ENCODE data around the gene ARHGAP9. TPM values are rescaled to one million over a fixed set of nuclear protein-coding genes. Genes with fewer than 3 reads are reported as not detected.

The ARHGAP9 gene
- total and polyA plus RNA-seq, 2 of the 4 experiments (the other 2 are of a cell fraction), result 0.18 to 0.79 TPM

DNA sequence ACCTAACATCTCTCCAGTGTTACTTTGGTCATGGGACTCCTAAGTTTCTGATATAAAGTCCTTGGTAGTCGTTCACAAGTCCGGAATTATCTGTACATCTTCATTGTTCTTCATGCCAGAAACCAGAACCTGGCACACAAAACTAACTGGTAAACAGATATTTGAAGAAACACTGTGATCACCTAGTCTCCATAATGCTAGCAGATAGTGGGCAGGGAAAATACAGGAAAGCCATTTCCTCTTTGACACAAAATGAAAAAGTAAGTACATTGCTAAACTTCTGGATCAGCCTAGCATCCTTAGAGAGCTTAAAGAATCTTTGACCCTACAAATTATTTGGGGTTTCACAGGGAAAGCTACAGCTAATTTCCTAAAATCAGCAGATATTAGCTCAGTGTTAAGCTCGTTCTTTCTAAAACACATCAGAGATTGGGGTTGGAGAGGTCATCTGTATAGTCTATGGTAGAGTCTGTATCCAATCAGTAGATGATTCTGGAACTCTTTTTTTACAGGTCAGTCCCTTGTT lies 35.8 kb upstream of the ARHGAP9 start:
- POLR2A ChIA-PET (ENCODE audit: unreplicated experiment), result no interaction called here
- no peak overlapping the region for H2BK20ac ChIP-seq (ENCODE audit: low read depth, low read length)
- no peak overlapping the region for H2AK5ac ChIP-seq (ENCODE audit: low read depth, low read length)
- no peak overlapping the region for H3K14ac ChIP-seq (replicated peaks; ENCODE audit: low read depth, low read length)
- no TSS peak for BruUV-seq (replicated peaks)
- H3K4me3 ChIP-seq (ENCODE audit: insufficient read depth, low read depth, low read length), result no peak overlapping the region
- H3K4me1 ChIP-seq (ENCODE audit: control insufficient read depth, insufficient read depth, low read length), result no peaks in the 10 kb centered on the region; the same call in 1 of the 2 replicates
- H2BK120ac ChIP-seq (ENCODE audit: low read depth, low read length), result no peak overlapping the region
- no peak overlapping the region for H3K4me2 ChIP-seq (ENCODE audit: low read depth, low read length)
- H3K79me1 ChIP-seq (ENCODE audit: low read depth in 1 of 2, low read length in 2 of 2), result peaks cover 21 to 77% of the 10 kb centered on the region in 2 experiments
- no peak overlapping the region for H3K27ac ChIP-seq (ENCODE audit: insufficient read depth, low read length)
- H3K56ac ChIP-seq (ENCODE audit: extremely low read depth, insufficient read depth, low read length), result no peak overlapping the region
- in situ Hi-C loops (cut with MboI; ENCODE audit: low sequenced_read_pairs), result no loop called here
- peaks cover 71% of the 10 kb centered on the region for H3K36me3 ChIP-seq (ENCODE audit: control insufficient read depth, insufficient read depth, low read length)
- H3K27me3 ChIP-seq (ENCODE audit: control insufficient read depth, insufficient read depth, low read length), result no peaks in the 10 kb centered on the region
- DNase-seq, result no peak
- H2BK5ac ChIP-seq (ENCODE audit: low read depth, low read length, poor library complexity, severe bottlenecking), result no peak overlapping the region
- no peak overlapping the region for H3K4ac ChIP-seq (ENCODE audit: low read depth, low read length)
- H3K9me3 ChIP-seq (ENCODE audit: control insufficient read depth, insufficient read depth, low read length), result no peaks in the 10 kb centered on the region
- no peak overlapping the region for H3K18ac ChIP-seq (ENCODE audit: low read depth, low read length)
- peaks cover 92% of the 10 kb centered on the region for H4K20me1 ChIP-seq (ENCODE audit: insufficient read depth, low read length)
- WGBS, 2 experiments (ENCODE audit: extremely low coverage in 2 of 2, insufficient read length in 1 of 2), result no CpG with 5 or more reads among the region's 3 CpGs
- intact Hi-C loops (cut with micrococcal nuclease), result no loop called here
- H4K8ac ChIP-seq (ENCODE audit: low read depth in 2 of 2, low read length in 2 of 2), result no peak overlapping the region
- no peak overlapping the region for H2AFZ ChIP-seq (replicated peaks; ENCODE audit: low read length, poor library complexity)
- CTCF ChIA-PET, result interaction anchor here (0.5 kb wide), 1 partner anchor 117 kb away, joined by 3 read pairs; the partner anchor contains the start of gene B4GALNT1
- no peak overlapping the region for H2BK15ac ChIP-seq (ENCODE audit: low read depth, low read length)
- dilution Hi-C loops (cut with HindIII; ENCODE audit: low sequenced_read_pairs, unreplicated experiment), result no loop called here
- no peak overlapping the region for H3K23ac ChIP-seq (ENCODE audit: low read depth, low read length)
- peaks cover 3% of the 10 kb centered on the region; the same call in 1 of the 2 replicates for H3K9me1 ChIP-seq (ENCODE audit: insufficient read depth, low read length)
- no peak overlapping the region for H4K91ac ChIP-seq (ENCODE audit: insufficient read depth, low read depth, low read length)
- no peak for TF ChIP-seq RAD21 (IDR thresholded peaks at IDR 0.05; ENCODE audit: low read length)
- no peak for TF ChIP-seq POLR2A (IDR thresholded peaks at IDR 0.05; ENCODE audit: low read depth, low read length)
- TF ChIP-seq RCOR1 (IDR thresholded peaks at IDR 0.05; ENCODE audit: insufficient replicate concordance, low read length), result no peak
- TF ChIP-seq MAZ (IDR thresholded peaks at IDR 0.05; ENCODE audit: borderline replicate concordance, low read depth, low read length), result no peak
- no peak for TF ChIP-seq MAFK (IDR thresholded peaks at IDR 0.05; ENCODE audit: low read depth, low read length)
- no peak for TF ChIP-seq CEBPB (IDR thresholded peaks at IDR 0.05; ENCODE audit: low read depth, low read length)
- TF ChIP-seq BHLHE40 (IDR thresholded peaks at IDR 0.05; ENCODE audit: low read depth, low read length), result no peak
- TF ChIP-seq RFX5 (IDR thresholded peaks at IDR 0.05; ENCODE audit: low read depth, low read length), result no peak
- TF ChIP-seq ELK1 (IDR thresholded peaks at IDR 0.05; ENCODE audit: borderline replicate concordance, low read depth, low read length), result no peak
- TF ChIP-seq FOS (IDR thresholded peaks at IDR 0.05; ENCODE audit: low read depth, low read length), result no peak
- TF ChIP-seq MXI1 (IDR thresholded peaks at IDR 0.05; ENCODE audit: borderline replicate concordance, low read depth, low read length), result no peak
- TF ChIP-seq, protein P1, sequence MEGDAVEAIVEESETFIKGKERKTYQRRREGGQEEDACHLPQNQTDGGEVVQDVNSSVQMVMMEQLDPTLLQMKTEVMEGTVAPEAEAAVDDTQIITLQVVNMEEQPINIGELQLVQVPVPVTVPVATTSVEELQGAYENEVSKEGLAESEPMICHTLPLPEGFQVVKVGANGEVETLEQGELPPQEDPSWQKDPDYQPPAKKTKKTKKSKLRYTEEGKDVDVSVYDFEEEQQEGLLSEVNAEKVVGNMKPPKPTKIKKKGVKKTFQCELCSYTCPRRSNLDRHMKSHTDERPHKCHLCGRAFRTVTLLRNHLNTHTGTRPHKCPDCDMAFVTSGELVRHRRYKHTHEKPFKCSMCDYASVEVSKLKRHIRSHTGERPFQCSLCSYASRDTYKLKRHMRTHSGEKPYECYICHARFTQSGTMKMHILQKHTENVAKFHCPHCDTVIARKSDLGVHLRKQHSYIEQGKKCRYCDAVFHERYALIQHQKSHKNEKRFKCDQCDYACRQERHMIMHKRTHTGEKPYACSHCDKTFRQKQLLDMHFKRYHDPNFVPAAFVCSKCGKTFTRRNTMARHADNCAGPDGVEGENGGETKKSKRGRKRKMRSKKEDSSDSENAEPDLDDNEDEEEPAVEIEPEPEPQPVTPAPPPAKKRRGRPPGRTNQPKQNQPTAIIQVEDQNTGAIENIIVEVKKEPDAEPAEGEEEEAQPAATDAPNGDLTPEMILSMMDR (conservative IDR thresholded peaks at IDR 0.05; ENCODE audit: low read depth, low read length), result no peak
- no peak for TF ChIP-seq SMC3 (IDR thresholded peaks at IDR 0.05; ENCODE audit: low read depth, low read length)
- TF ChIP-seq USF2 (IDR thresholded peaks at IDR 0.05; ENCODE audit: low read depth, low read length), result no peak
- no peak for TF ChIP-seq NFE2L2 (IDR thresholded peaks at IDR 0.05; ENCODE audit: low read depth, low read length)
- ATAC-seq (ENCODE audit: low read depth), result no peak
- no peak overlapping the region for H2AK9ac ChIP-seq (replicated peaks; ENCODE audit: low read depth, low read length, poor library complexity)
- no peak overlapping the region for H3K9ac ChIP-seq (ENCODE audit: low read depth, low read length)
- H4K5ac ChIP-seq (ENCODE audit: low read depth, low read length), result no peak overlapping the region
